A549 (cell line): ENCODE measurements around the gene FIGN.

Experiments used
- CEBPB ChIP-seq, 2 experiments: fragments of >200 bp in 1 of 2; sonication (Bioruptor Twin) in 1 of 2; formaldehyde crosslinking in 1 of 2; IDR thresholded peaks; 2 replicates each; pipeline ENCODE4 v1.6.1; 2012 to 2016
- ESRRA ChIP-seq: fragments of 150-350 bp; IDR thresholded peaks from 2 replicates; pipeline ENCODE4 v1.6.1; 2014; ENCODE audit warnings: mild to moderate bottlenecking, low read length, borderline replicate concordance
- JUN ChIP-seq, 2 experiments: fragments of >200 bp; sonication (Bioruptor Twin); formaldehyde crosslinking; IDR thresholded peaks; 2 replicates in 1 of 2; 3 replicates in 1 of 2; pipeline ENCODE4 v1.6.1; 2016 to 2017
- MAFK ChIP-seq: fragments of 450-650 bp; IDR thresholded peaks from 2 replicates; pipeline ENCODE4 v1.6.1; 2014; ENCODE audit not compliant: partially characterized antibody
- POLR2A ChIP-seq: IDR thresholded peaks from 2 replicates; pipeline ENCODE4 v1.6.1; 2012; ENCODE audit warnings: mild to moderate bottlenecking, low read length
- RARB ChIP-seq: fragments of 250-450 bp; sonication (Bioruptor Pico); IDR thresholded peaks from 2 replicates; pipeline ENCODE4 v1.8.0; 2021; ENCODE audit warnings: mild to moderate bottlenecking, moderate library complexity
- RFX5 ChIP-seq: fragments of 450-650 bp; IDR thresholded peaks from 2 replicates; pipeline ENCODE4 v1.7.1; 2014; ENCODE audit warnings: antibody characterized with exemption, mild to moderate bottlenecking, moderate library complexity
- ZFP36 ChIP-seq: fragments of 450-650 bp; IDR thresholded peaks from 2 replicates; pipeline ENCODE4 v1.6.1; 2014; ENCODE audit warnings: borderline replicate concordance; ENCODE audit not compliant: partially characterized antibody
- ZNF302 ChIP-seq: fragments of 250-450 bp; sonication (Bioruptor Pico); IDR thresholded peaks from 2 replicates; pipeline ENCODE4 v1.9.0; 2021; ENCODE audit warnings: inconsistent platforms, mild to moderate bottlenecking, moderate library complexity
- TF ChIP-seq, protein P1 (sequence below): fragments of >200 bp; sonication (Bioruptor Twin); formaldehyde crosslinking; IDR thresholded peaks from 3 replicates; pipeline ENCODE4 v1.5.1; 2016
- TF ChIP-seq, protein P2 (sequence below): fragments of 450-650 bp; IDR thresholded peaks from 2 replicates; pipeline ENCODE4 v1.6.1; 2014; ENCODE audit warnings: antibody characterized with exemption
- TF ChIP-seq, protein P3 (sequence below): fragments of 150-350 bp; IDR thresholded peaks from 2 replicates; pipeline ENCODE4 v1.6.1; 2014; ENCODE audit warnings: low read depth, mild to moderate bottlenecking, low read length

DNA sequence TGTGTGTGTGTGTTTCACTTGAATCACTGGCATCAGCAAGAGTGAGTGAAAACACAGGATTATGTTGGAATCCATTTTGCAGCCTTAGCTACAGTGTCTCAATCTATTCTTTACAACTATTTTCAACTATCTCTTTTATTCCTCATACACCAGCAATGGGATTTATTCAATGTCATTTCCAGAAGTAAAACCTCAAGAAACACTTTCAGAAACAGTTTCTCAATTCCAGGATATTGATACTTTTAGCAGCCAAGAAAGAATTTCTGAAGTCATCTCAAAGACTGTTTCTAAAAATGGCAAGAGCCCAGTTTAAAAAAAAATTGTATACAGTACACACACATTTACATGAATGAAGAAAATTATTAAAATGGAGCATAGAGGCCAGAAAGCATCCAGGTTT lies 171.6 kb downstream of the FIGN start:
- TF ChIP-seq, protein P1, sequence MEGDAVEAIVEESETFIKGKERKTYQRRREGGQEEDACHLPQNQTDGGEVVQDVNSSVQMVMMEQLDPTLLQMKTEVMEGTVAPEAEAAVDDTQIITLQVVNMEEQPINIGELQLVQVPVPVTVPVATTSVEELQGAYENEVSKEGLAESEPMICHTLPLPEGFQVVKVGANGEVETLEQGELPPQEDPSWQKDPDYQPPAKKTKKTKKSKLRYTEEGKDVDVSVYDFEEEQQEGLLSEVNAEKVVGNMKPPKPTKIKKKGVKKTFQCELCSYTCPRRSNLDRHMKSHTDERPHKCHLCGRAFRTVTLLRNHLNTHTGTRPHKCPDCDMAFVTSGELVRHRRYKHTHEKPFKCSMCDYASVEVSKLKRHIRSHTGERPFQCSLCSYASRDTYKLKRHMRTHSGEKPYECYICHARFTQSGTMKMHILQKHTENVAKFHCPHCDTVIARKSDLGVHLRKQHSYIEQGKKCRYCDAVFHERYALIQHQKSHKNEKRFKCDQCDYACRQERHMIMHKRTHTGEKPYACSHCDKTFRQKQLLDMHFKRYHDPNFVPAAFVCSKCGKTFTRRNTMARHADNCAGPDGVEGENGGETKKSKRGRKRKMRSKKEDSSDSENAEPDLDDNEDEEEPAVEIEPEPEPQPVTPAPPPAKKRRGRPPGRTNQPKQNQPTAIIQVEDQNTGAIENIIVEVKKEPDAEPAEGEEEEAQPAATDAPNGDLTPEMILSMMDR: no peak
- no peak for TF ChIP-seq ESRRA
- TF ChIP-seq RARB: no peak
- no peak for TF ChIP-seq ZFP36
- no peak for TF ChIP-seq JUN (IDR thresholded peaks at IDR 0.05)
- no peak for TF ChIP-seq CEBPB (IDR thresholded peaks at IDR 0.05)
- TF ChIP-seq RFX5: no peak
- no peak for TF ChIP-seq MAFK
- TF ChIP-seq, protein P2, sequence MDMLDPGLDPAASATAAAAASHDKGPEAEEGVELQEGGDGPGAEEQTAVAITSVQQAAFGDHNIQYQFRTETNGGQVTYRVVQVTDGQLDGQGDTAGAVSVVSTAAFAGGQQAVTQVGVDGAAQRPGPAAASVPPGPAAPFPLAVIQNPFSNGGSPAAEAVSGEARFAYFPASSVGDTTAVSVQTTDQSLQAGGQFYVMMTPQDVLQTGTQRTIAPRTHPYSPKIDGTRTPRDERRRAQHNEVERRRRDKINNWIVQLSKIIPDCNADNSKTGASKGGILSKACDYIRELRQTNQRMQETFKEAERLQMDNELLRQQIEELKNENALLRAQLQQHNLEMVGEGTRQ: no peak
- no peak for TF ChIP-seq ZNF302
- TF ChIP-seq POLR2A: no peak
- TF ChIP-seq, protein P3, sequence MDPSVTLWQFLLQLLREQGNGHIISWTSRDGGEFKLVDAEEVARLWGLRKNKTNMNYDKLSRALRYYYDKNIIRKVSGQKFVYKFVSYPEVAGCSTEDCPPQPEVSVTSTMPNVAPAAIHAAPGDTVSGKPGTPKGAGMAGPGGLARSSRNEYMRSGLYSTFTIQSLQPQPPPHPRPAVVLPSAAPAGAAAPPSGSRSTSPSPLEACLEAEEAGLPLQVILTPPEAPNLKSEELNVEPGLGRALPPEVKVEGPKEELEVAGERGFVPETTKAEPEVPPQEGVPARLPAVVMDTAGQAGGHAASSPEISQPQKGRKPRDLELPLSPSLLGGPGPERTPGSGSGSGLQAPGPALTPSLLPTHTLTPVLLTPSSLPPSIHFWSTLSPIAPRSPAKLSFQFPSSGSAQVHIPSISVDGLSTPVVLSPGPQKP: no peak
